Retinal pigment epithelial cell (primary cell): ENCODE measurements around the gene IMMT.

ENCODE experiments used
- DNase-seq: peaks from one replicate; pipeline ENCODE4 v3.0.0-alpha.2; 2010; ENCODE audit warnings: low read depth
- H3K4me3 ChIP-seq: 2 replicates; pipeline ENCODE4 v1.5.1; 2011; ENCODE audit warnings: mild to moderate bottlenecking, low read length, control low read depth, moderate library complexity
- TF ChIP-seq, protein P1 (sequence below): conservative IDR thresholded peaks from 2 replicates; pipeline ENCODE4 v1.5.1; 2011; ENCODE audit warnings: low read depth, low read length, control low read depth, inconsistent platforms

IMMT gene

DNA sequence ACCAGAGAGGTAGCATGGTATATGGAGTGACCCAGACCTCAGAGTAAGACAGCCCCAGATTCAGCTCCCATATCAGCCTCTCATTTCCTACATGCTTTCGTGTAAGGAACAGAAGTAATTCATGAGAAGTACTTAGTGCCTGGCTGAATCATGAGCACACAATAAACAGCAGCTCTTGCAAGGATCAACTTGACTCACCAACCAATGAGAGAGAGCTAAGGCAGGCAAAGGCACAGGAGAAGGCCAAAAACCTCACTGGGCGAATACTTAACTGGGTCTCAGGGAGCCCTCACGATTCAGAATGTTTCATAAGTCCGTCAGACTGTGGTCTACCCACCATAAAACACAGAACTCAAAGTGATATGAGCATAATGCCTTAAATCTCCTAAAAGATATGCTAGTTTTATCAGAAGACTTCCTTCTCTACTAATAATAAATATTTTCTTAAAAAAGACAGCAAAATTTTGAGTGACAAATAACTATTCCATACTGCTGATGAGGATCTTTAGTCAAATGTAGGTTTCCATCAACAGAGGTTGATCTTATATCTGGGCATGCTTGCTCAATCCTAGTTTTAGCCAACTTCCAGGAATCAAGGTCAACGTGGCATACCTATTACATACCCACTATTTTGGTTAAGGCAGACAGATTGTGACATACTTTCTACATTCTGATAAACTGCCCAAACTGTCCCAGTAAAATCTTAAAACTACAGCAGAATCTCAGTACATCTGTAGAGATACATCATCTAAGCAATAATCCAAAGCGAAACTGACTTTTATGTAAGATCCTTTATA lies 34.9 kb downstream of the IMMT start:
- TF ChIP-seq, protein P1, sequence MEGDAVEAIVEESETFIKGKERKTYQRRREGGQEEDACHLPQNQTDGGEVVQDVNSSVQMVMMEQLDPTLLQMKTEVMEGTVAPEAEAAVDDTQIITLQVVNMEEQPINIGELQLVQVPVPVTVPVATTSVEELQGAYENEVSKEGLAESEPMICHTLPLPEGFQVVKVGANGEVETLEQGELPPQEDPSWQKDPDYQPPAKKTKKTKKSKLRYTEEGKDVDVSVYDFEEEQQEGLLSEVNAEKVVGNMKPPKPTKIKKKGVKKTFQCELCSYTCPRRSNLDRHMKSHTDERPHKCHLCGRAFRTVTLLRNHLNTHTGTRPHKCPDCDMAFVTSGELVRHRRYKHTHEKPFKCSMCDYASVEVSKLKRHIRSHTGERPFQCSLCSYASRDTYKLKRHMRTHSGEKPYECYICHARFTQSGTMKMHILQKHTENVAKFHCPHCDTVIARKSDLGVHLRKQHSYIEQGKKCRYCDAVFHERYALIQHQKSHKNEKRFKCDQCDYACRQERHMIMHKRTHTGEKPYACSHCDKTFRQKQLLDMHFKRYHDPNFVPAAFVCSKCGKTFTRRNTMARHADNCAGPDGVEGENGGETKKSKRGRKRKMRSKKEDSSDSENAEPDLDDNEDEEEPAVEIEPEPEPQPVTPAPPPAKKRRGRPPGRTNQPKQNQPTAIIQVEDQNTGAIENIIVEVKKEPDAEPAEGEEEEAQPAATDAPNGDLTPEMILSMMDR = no peak
- no peak for DNase-seq
- no peak overlapping the region for H3K4me3 ChIP-seq

DNA sequence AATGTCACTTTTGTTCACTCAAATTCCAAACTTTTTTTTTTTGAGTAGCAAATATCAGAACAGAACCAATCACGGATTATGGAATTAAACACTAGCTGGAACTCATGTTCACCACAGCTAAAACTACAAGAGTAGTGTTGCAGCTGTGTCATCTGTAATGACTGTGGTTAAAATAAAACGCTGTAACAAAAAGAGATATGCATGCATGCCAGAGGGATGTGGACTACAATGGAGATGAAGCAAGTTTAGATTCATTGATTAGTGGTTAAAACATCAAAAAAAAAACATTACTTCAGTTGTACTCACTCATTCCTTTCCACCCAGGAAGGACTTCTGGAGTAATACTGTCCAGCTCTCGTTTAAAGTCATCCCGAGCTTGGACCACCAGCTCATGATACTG lies 37.0 kb downstream of the IMMT start:
- no peak overlapping the region for H3K4me3 ChIP-seq
- DNase-seq = no peak
- TF ChIP-seq, protein P1 = no peak

DNA sequence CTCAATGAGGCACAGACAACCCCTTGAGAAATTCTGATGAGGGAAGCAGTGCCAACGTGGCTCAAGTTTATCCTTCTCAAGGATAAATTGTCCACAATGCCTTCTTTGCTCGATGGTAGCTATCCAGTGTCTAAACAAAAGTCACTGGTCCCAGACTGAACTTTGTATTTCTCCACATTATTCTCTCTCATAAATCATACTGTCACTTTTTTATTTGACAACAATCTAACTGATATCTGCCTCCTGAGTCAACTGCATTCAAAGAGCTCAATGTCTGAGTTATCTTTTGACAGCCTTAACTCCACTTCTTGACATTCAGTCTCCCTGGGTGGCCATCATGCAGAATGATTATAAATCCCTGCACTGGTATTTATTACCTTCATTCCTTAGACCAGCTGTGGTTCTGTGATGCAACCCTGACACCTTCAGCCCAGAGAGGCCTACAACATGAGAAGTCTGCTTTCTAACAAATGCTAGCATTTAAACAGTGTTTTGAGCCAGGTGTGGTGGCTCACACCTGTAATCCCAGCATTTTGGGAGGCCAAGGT lies 38.2 kb downstream of the IMMT start:
- TF ChIP-seq, protein P1 = no peak
- no peak overlapping the region for H3K4me3 ChIP-seq
- DNase-seq = no peak

DNA sequence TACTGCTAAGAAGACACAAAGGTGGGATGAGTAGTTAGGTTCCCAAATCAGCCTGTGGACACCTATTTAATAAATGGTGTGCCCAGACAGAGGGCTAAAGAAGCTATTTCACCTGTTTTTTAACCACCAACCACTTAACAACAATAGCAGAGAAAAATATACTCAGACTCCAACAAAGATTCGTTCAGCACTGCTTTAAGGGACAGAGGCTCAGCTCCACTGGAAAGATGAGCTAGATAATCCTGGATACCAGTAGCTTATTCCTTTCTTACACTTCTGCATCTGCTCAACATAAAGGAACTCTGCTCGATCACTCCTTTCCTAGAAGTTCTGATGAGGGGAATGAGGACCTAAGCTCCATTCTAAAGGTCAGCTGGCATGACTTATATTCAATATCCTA lies 44.8 kb downstream of the IMMT start:
- DNase-seq = no peak

DNA sequence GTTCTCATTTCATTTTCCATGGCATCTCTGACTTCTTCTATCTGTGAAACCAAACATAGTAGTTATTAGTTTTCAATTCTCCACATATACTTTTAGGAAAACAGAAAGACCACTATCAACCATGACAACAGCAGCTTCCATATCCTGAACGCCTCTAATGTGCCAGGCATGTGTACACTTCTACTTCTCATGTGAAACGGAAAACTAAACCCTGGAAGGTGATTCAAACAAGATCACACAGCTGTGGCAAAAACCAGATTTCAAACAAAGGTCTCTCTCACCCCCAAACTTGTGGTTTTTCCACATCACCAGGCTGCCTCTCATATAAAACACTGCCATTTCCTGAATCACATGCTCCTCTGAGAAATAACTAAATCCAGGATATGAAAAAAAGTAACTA lies 47.5 kb downstream of the IMMT start:
- no peak overlapping the region for H3K4me3 ChIP-seq
- DNase-seq = no peak
- TF ChIP-seq, protein P1 = no peak

More for the DNA sequence above, 44.8 kb downstream of the IMMT start:
- TF ChIP-seq, protein P1 = no peak
- H3K4me3 ChIP-seq = no peak overlapping the region

DNA sequence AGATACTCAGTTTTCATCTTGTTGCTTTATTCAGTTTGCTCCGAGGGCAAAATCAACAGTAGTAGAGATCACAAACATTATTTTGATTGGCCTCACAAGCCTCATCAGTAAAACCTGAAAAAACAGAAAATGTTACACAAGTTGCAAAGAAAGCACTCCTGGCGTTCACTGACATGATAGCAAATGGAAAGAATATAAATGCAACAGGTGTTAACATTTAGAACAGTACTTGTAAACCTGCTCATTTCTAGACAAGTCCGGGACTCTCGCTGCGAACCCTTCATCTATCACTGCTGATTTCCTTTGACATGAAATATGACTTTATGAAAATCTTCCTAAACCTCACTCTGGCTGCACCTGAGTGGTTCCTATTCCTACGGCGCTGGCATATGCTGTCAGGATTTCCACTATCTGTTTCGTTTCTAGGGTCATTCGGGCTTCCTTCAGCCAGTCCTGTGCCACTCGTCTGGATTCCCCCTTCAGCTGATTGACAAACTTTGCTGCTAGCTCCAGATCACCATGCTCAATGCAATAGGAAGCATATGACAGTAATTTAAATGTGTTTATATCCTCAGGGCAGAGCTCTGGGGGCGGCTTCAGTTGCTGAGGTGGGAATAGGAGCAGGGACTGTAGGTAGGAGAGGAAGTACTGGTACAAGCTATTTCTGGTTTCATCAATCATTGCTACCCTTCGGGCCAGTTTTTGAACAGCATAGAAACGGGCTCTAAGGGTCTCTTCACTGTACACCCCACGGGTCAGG lies 51.2 kb downstream of the IMMT start:
- no peak for DNase-seq
- H3K4me3 ChIP-seq = no peak overlapping the region
- TF ChIP-seq, protein P1 = no peak
